Mesothelial cell of epicardium (in vitro differentiated cells): Measurements from ENCODE around the gene DENND11. TPM values are rescaled to one million over a fixed set of nuclear protein-coding genes. Genes with fewer than 3 reads are reported as not detected.

ENCODE experiments used
- DNase-seq, 2 experiments: peaks; one replicate each; pipeline ENCODE4 v3.0.0; 2021; ENCODE audit warnings: low spot score in 2 of 2; ENCODE audit not compliant: unreplicated experiment in 2 of 2
- H3K27ac Mint-ChIP-seq: 2 replicates; pipeline ENCODE4 v1.8.0; 2021; ENCODE audit warnings: mixed read lengths
- H3K27me3 Mint-ChIP-seq: 2 replicates; pipeline ENCODE4 v1.8.0; 2021; ENCODE audit warnings: low read depth, mixed read lengths
- H3K36me3 Mint-ChIP-seq: 2 replicates; pipeline ENCODE4 v1.8.0; 2021; ENCODE audit warnings: mixed read lengths
- H3K4me1 Mint-ChIP-seq: 2 replicates; pipeline ENCODE4 v1.8.0; 2021; ENCODE audit warnings: mixed read lengths
- H3K4me3 Mint-ChIP-seq: 2 replicates; pipeline ENCODE4 v1.8.0; 2021; ENCODE audit warnings: mild to moderate bottlenecking, moderate library complexity, mixed read lengths
- H3K9me3 Mint-ChIP-seq: 2 replicates; pipeline ENCODE4 v1.8.0; 2021; ENCODE audit warnings: mixed read lengths
- CTCF ChIP-seq: fragments of 200-600 bp; sonication (generic); IDR thresholded peaks from one replicate; pipeline ENCODE4 v1.5.0; 2021; ENCODE audit warnings: antibody characterized with exemption; ENCODE audit not compliant: unreplicated experiment
- total RNA-seq: library from RNA; stranded (reverse); gene quantifications from 3 replicates; pipeline ENCODE4 v1.2.1, GENCODE V29; 2021

Gene DENND11
- total RNA-seq, 1 donor from 2014 or later: 22.7 TPM

- Mint-ChIP-seq H3K27ac (no peak overlapping the region), H3K27me3 (no peaks in the 10 kb centered on the region), H3K9me3 (peaks cover 4% of the 10 kb centered on the region), H3K36me3 (peaks cover 42% of the 10 kb centered on the region), H3K4me1 (no peaks in the 10 kb centered on the region), H3K4me3 (no peak overlapping the region)
- no peak for DNase-seq
- no peak for TF ChIP-seq CTCF
These were observed 33.1 kb downstream of the DENND11 start for GRCh38 chr7:141668853-141669252.

- Mint-ChIP-seq H3K27me3 (no peaks in the 10 kb centered on the region), H3K36me3 (peaks cover 39% of the 10 kb centered on the region), H3K4me3 (no peak overlapping the region), H3K4me1 (no peaks in the 10 kb centered on the region), H3K27ac (no peak overlapping the region), H3K9me3 (no peaks in the 10 kb centered on the region)
- DNase-seq: no peak
- no peak for TF ChIP-seq CTCF
These were observed 35.9 kb downstream of the DENND11 start for GRCh38 chr7:141666071-141666470.

- no peaks in the 10 kb centered on the region for H3K9me3 Mint-ChIP-seq
- TF ChIP-seq CTCF: no peak
- no peaks in the 10 kb centered on the region for H3K27me3 Mint-ChIP-seq
- H3K36me3 Mint-ChIP-seq: peaks cover 38% of the 10 kb centered on the region
- H3K27ac Mint-ChIP-seq: no peak overlapping the region
- no peaks in the 10 kb centered on the region for H3K4me1 Mint-ChIP-seq
- DNase-seq: no peak
- H3K4me3 Mint-ChIP-seq: no peak overlapping the region
These were observed 36.5 kb downstream of the DENND11 start for GRCh38 chr7:141665208-141666035.

- no peaks in the 10 kb centered on the region for H3K27me3 Mint-ChIP-seq
- H3K4me1 Mint-ChIP-seq: no peaks in the 10 kb centered on the region
- H3K9me3 Mint-ChIP-seq: no peaks in the 10 kb centered on the region
- H3K36me3 Mint-ChIP-seq: peaks cover 36% of the 10 kb centered on the region
- TF ChIP-seq CTCF: no peak
- DNase-seq: no peak
- no peak overlapping the region for H3K4me3 Mint-ChIP-seq
- no peak overlapping the region for H3K27ac Mint-ChIP-seq
These were observed 37.5 kb downstream of the DENND11 start for GRCh38 chr7:141664450-141664849.

- Mint-ChIP-seq H3K4me3 (no peak overlapping the region), H3K27me3 (no peaks in the 10 kb centered on the region), H3K9me3 (no peaks in the 10 kb centered on the region), H3K4me1 (no peaks in the 10 kb centered on the region), H3K36me3 (peaks cover 33% of the 10 kb centered on the region), H3K27ac (no peak overlapping the region)
- no peak for TF ChIP-seq CTCF
- no peak for DNase-seq
These were observed 38.7 kb downstream of the DENND11 start for GRCh38 chr7:141663081-141663849.
